Astrocyte (in vitro differentiated cells and primary cell): Measurements from ENCODE around the gene MED13. TPM values are rescaled to one million over a fixed set of nuclear protein-coding genes. Genes with fewer than 3 reads are reported as not detected.

Source experiments
- DNase-seq: peaks from one replicate; pipeline ENCODE4 v3.0.0-alpha.2; 2010; ENCODE audit warnings: low read depth
- FAIRE-seq: peaks from 2 replicates; lab custom pipeline; 2011; peaks lifted over from hg19 to GRCh38; lab: Jason Lieb, UNC
- H2AFZ ChIP-seq: 2 replicates; pipeline ENCODE4 v1.6.0; 2012; ENCODE audit warnings: low read depth, low read length, inconsistent platforms
- H3K27ac ChIP-seq: 2 replicates; pipeline ENCODE4 v1.5.1; 2011; ENCODE audit warnings: low read depth, low read length, inconsistent platforms
- H3K27me3 ChIP-seq: 2 replicates; pipeline ENCODE4 v1.6.0; 2011; ENCODE audit warnings: low read length, inconsistent platforms; ENCODE audit not compliant: insufficient read depth
- H3K36me3 ChIP-seq: 2 replicates; pipeline ENCODE4 v1.5.1; 2011; ENCODE audit warnings: low read length, inconsistent platforms; ENCODE audit not compliant: insufficient read depth
- H3K4me1 ChIP-seq: 2 replicates; pipeline ENCODE4 v1.5.1; 2011; ENCODE audit warnings: low read length, inconsistent platforms; ENCODE audit not compliant: insufficient read depth
- H3K4me2 ChIP-seq: 2 replicates; pipeline ENCODE4 v1.6.0; 2012; ENCODE audit warnings: low read length, inconsistent platforms
- H3K4me3 ChIP-seq: 2 replicates; pipeline ENCODE4 v1.5.1; 2011; ENCODE audit warnings: low read depth, mild to moderate bottlenecking, low read length, inconsistent platforms; ENCODE audit not compliant: insufficient read depth
- H3K79me2 ChIP-seq: 2 replicates; pipeline ENCODE4 v1.6.0; 2012; ENCODE audit warnings: mild to moderate bottlenecking, low read length, inconsistent platforms; ENCODE audit not compliant: insufficient read depth
- H3K9ac ChIP-seq: 2 replicates; pipeline ENCODE4 v1.6.0; 2012; ENCODE audit warnings: mild to moderate bottlenecking, low read length, inconsistent platforms
- H3K9me3 ChIP-seq: 2 replicates; pipeline ENCODE4 v1.5.1; 2012; ENCODE audit warnings: low read depth, mild to moderate bottlenecking, low read length, inconsistent platforms; ENCODE audit not compliant: insufficient read depth
- H4K20me1 ChIP-seq: 2 replicates; pipeline ENCODE4 v1.6.0; 2012; ENCODE audit warnings: low read length, inconsistent platforms; ENCODE audit not compliant: insufficient read depth
- H3K27ac Mint-ChIP-seq: one replicate; pipeline ENCODE4 v1.8.0; 2021; ENCODE audit warnings: mild to moderate bottlenecking, mixed read lengths; ENCODE audit not compliant: unreplicated experiment
- H3K27me3 Mint-ChIP-seq: one replicate; pipeline ENCODE4 v1.8.0; 2021; ENCODE audit warnings: low read depth, mixed read lengths; ENCODE audit not compliant: unreplicated experiment
- H3K36me3 Mint-ChIP-seq: one replicate; pipeline ENCODE4 v1.8.0; 2021; ENCODE audit warnings: low read depth, mixed read lengths; ENCODE audit not compliant: unreplicated experiment
- H3K4me1 Mint-ChIP-seq: one replicate; pipeline ENCODE4 v1.8.0; 2021; ENCODE audit warnings: low read depth, mixed read lengths; ENCODE audit not compliant: unreplicated experiment
- H3K4me3 Mint-ChIP-seq: one replicate; pipeline ENCODE4 v1.8.0; 2021; ENCODE audit warnings: mild to moderate bottlenecking, moderate library complexity, mixed read lengths; ENCODE audit not compliant: unreplicated experiment
- H3K9me3 Mint-ChIP-seq: one replicate; pipeline ENCODE4 v1.8.0; 2021; ENCODE audit warnings: mild to moderate bottlenecking, mixed read lengths; ENCODE audit not compliant: unreplicated experiment
- EZH2 ChIP-seq: IDR thresholded peaks from 2 replicates; pipeline ENCODE4 v1.6.1; 2012; ENCODE audit warnings: mild to moderate bottlenecking, low read length, inconsistent platforms; ENCODE audit not compliant: insufficient read depth
- total RNA-seq: library from RNA; stranded (reverse); gene quantifications from 2 replicates; pipeline ENCODE4 v1.2.1, GENCODE V29; 2021
- TF ChIP-seq, protein P1 (sequence below): IDR thresholded peaks from 2 replicates; pipeline ENCODE4 v1.5.1; 2011; ENCODE audit warnings: low read depth, mild to moderate bottlenecking, inconsistent platforms, low read length, moderate library complexity; ENCODE audit not compliant: insufficient read depth

MED13 gene
- total RNA-seq, 1 donor from 2014 or later: 55.0 TPM

DNA sequence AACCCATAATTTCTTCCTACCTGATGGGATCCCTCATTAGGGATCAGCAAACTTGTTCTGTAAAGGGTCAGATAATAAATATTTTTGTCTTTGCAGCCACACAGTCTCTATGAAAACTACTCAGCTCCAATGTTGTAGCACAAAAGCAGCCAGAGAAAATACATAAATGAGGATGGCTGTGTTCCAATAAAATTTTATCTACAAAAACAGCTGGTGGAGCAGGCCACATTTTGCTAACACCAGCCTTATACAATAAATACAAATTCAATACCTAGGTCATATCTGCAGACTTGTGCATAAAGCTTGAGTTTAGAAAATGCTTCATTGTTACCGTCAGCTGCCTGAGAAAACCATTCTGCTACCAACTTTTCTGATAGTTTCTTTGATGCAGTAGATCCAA, 98.9 kb downstream of the MED13 start:
- Mint-ChIP-seq H3K4me1 (no peaks in the 10 kb centered on the region), H3K27me3 (no peaks in the 10 kb centered on the region), H3K9me3 (no peaks in the 10 kb centered on the region), H3K27ac (no peak overlapping the region), H3K36me3 (peaks cover 2% of the 10 kb centered on the region), H3K4me3 (no peak overlapping the region)
- Histone ChIP-seq H4K20me1 (peaks cover 8% of the 10 kb centered on the region), H3K9ac (no peak overlapping the region), H3K4me3 (no peak overlapping the region), H3K27ac (no peak overlapping the region), H3K4me1 (no peaks in the 10 kb centered on the region), H3K36me3 (peaks cover 55% of the 10 kb centered on the region), H3K27me3 (no peaks in the 10 kb centered on the region), H3K4me2 (no peak overlapping the region), H3K79me2 (peaks cover 3% of the 10 kb centered on the region), H2AFZ (no peak overlapping the region), H3K9me3 (no peaks in the 10 kb centered on the region)
- DNase-seq (no peak), FAIRE-seq (no peak)
- no peak for TF ChIP-seq EZH2
- TF ChIP-seq, protein P1, sequence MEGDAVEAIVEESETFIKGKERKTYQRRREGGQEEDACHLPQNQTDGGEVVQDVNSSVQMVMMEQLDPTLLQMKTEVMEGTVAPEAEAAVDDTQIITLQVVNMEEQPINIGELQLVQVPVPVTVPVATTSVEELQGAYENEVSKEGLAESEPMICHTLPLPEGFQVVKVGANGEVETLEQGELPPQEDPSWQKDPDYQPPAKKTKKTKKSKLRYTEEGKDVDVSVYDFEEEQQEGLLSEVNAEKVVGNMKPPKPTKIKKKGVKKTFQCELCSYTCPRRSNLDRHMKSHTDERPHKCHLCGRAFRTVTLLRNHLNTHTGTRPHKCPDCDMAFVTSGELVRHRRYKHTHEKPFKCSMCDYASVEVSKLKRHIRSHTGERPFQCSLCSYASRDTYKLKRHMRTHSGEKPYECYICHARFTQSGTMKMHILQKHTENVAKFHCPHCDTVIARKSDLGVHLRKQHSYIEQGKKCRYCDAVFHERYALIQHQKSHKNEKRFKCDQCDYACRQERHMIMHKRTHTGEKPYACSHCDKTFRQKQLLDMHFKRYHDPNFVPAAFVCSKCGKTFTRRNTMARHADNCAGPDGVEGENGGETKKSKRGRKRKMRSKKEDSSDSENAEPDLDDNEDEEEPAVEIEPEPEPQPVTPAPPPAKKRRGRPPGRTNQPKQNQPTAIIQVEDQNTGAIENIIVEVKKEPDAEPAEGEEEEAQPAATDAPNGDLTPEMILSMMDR: no peak

DNA sequence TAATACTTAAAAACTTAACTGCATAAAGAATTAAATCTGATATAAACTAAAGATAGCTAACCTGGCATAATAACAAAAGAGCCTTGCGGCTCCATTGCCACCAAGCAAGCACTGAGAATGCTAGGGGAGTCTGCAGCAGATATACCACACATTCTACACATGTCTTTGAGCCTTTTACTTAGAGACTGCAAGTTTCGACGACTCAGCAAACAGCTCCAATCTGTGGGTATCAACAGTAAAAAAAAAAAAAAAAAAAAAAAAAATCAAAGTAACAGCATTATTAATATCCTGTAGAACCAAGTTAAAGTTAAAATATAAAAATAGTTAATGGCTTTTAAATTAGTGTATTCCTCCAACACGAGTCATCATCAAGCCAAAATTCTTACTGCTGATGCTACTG, 109.5 kb downstream of the MED13 start:
- Histone ChIP-seq H3K4me1 (no peaks in the 10 kb centered on the region), H3K27ac (no peak overlapping the region), H3K9ac (no peak overlapping the region), H3K79me2 (peaks cover 4% of the 10 kb centered on the region), H4K20me1 (peaks cover 9% of the 10 kb centered on the region), H3K27me3 (no peaks in the 10 kb centered on the region), H3K4me3 (no peak overlapping the region), H3K9me3 (no peaks in the 10 kb centered on the region), H3K36me3 (peaks cover 50% of the 10 kb centered on the region), H2AFZ (no peak overlapping the region), H3K4me2 (no peak overlapping the region)
- no peak for DNase-seq
- Mint-ChIP-seq H3K9me3 (peaks cover 5% of the 10 kb centered on the region), H3K27me3 (no peaks in the 10 kb centered on the region), H3K27ac (no peak overlapping the region), H3K4me1 (no peaks in the 10 kb centered on the region), H3K36me3 (peaks cover 22% of the 10 kb centered on the region), H3K4me3 (no peak overlapping the region)
- no peak for TF ChIP-seq EZH2
- TF ChIP-seq, protein P1: no peak
- FAIRE-seq: no peak

DNA sequence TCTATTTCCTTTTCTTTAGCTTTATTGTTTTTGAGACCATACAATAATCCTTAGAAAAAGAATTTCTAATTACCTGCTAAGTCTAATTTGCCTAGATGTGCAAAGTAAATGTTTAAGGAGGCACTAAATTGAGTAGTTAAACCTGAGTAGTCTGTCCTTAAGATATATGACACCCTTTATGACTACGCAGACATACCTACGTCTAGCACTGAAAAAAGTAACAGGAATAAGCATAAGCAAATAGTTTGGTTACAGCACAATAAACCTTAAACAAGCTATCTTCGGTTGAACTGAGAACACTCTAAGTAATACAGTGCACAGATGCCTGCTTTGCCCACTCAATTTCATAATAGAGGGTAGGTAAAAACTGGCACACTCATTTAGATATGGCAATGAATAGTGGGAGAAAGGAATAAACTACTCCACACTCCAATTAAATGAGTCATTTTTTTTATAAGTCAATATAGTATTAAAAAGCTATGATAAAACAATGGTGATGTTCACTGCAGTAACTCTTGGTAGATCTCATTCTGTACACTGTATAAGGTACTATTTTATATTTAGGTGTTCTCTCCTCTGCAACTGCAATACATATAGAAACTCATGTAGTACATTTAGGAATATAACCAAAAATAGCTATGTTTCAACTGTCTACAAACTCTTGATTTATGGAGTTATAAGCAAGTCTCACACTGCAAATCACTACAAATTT, 117.6 kb downstream of the MED13 start:
- peaks cover 50% of the 10 kb centered on the region for H3K36me3 ChIP-seq

More for the DNA sequence above, 117.6 kb downstream of the MED13 start:
- no peak for FAIRE-seq
- no peaks in the 10 kb centered on the region for H3K79me2 ChIP-seq
- no peak overlapping the region for H2AFZ ChIP-seq
- no peak overlapping the region for H3K27ac Mint-ChIP-seq
- H3K4me3 ChIP-seq: no peak overlapping the region
- no peaks in the 10 kb centered on the region for H3K27me3 Mint-ChIP-seq
- no peaks in the 10 kb centered on the region for H3K9me3 ChIP-seq
- TF ChIP-seq, protein P1: no peak
- no peak for TF ChIP-seq EZH2
- H3K27me3 ChIP-seq: no peaks in the 10 kb centered on the region
- no peak overlapping the region for H3K9ac ChIP-seq
- H3K36me3 Mint-ChIP-seq: peaks cover 3% of the 10 kb centered on the region
- no peak overlapping the region for H3K27ac ChIP-seq
- H3K4me1 Mint-ChIP-seq: no peaks in the 10 kb centered on the region
- H3K4me2 ChIP-seq: no peak overlapping the region
- no peaks in the 10 kb centered on the region for H3K4me1 ChIP-seq
- DNase-seq: no peak
- H3K9me3 Mint-ChIP-seq: no peaks in the 10 kb centered on the region
- no peak overlapping the region for H3K4me3 Mint-ChIP-seq
- peaks cover 5% of the 10 kb centered on the region for H4K20me1 ChIP-seq
